A673 (cell line): ENCODE results near the gene C1orf174.

Experiments
- CTCF ChIP-seq: fragments of 300-800, 200-600 bp; sonication (generic); conservative IDR thresholded peaks from 2 replicates; pipeline ENCODE4 v1.5.1; 2017; ENCODE audit warnings: low read depth, mild to moderate bottlenecking, antibody characterized with exemption, low read length, moderate library complexity, mixed read lengths
- EZH2 ChIP-seq: fragments of 200-600 bp; sonication (generic); IDR thresholded peaks from 2 replicates; pipeline ENCODE4 v1.6.1; 2017; ENCODE audit warnings: borderline replicate concordance, low read depth, mild to moderate bottlenecking, mixed read lengths, antibody characterized with exemption, low read length; ENCODE audit not compliant: poor library complexity, severe bottlenecking

- TF ChIP-seq EZH2 (no peak), CTCF (no peak)
These were observed 13.0 kb upstream of the C1orf174 start for GRCh38 chr1:3912809-3913685.
